HepG2 (cell line): Measurements from ENCODE around the gene VAX1. TPM values are rescaled to one million over a fixed set of nuclear protein-coding genes. Genes with fewer than 3 reads are reported as not detected.
A peak's percentile ranks its signal among the peaks of the same experiment; 100 is the strongest.

Source experiments
- HNRNPLL ChIP-seq: fragments of 200-400 bp; formaldehyde crosslinking; IDR thresholded peaks from 2 replicates; pipeline ENCODE4 v1.6.1; 2017; ENCODE audit warnings: mild to moderate bottlenecking, low read depth, low read length; ENCODE audit not compliant: poor library complexity, severe bottlenecking
- KLF13 ChIP-seq: sonication (generic); formaldehyde crosslinking; IDR thresholded peaks from 2 replicates; pipeline ENCODE4 v1.4.0; 2020; ENCODE audit warnings: mild to moderate bottlenecking, missing genetic modification reagents
- MTA1 ChIP-seq: sonication (generic); formaldehyde crosslinking; IDR thresholded peaks from 2 replicates; pipeline ENCODE4 v1.4.0; 2020; ENCODE audit warnings: missing genetic modification reagents, mild to moderate bottlenecking, borderline replicate concordance
- NFYB ChIP-seq: sonication (generic); formaldehyde crosslinking; IDR thresholded peaks from 2 replicates; pipeline ENCODE4 v1.4.0; 2020; ENCODE audit warnings: missing genetic modification reagents
- REPIN1 ChIP-seq: sonication (generic); formaldehyde crosslinking; IDR thresholded peaks from 2 replicates; pipeline ENCODE4 v1.8.0; 2022; ENCODE audit warnings: missing genetic modification reagents, low read depth, mild to moderate bottlenecking, borderline replicate concordance
- SMAD1 ChIP-seq: sonication (generic); formaldehyde crosslinking; IDR thresholded peaks from 2 replicates; pipeline ENCODE4 v1.4.0; 2020; ENCODE audit warnings: missing genetic modification reagents, low read depth, mild to moderate bottlenecking, borderline replicate concordance
- ZFP91 ChIP-seq: sonication (generic); formaldehyde crosslinking; IDR thresholded peaks from 2 replicates; pipeline ENCODE4 v1.9.0; 2022; ENCODE audit warnings: missing genetic modification reagents, mild to moderate bottlenecking, borderline replicate concordance
- ZNF232 ChIP-seq: sonication (generic); formaldehyde crosslinking; IDR thresholded peaks from 2 replicates; pipeline ENCODE4 v1.4.0; 2020; ENCODE audit warnings: missing genetic modification reagents, borderline replicate concordance
- polyA plus RNA-seq, 8 experiments: library from polyadenylated mRNA; depleted of rRNA in 3 of 8; stranded (reverse) in 7 of 8; unstranded in 1 of 8; fragments of >200 nt; fragmentation: Illumina TruSeq in 4 of 8; extraction: Trizol in 4 of 8; gene quantifications; 2 replicates each; pipeline versions ENCODE4 v1.2.1 to v1.2.3, GENCODE V29; 2011 to 2016; ENCODE audit warnings: low read depth in 4 of 8, missing spikeins in 1 of 8, mixed read lengths in 1 of 8; ENCODE audit not compliant: insufficient read depth in 1 of 8
- total RNA-seq, 5 experiments: library from RNA; depleted of rRNA; stranded (reverse); fragments of >200 nt; fragmentation: Illumina TruSeq; extraction: Trizol; gene quantifications; 2 replicates each; pipeline ENCODE4 v1.2.3, GENCODE V29; 2016; ENCODE audit warnings: low read depth in 1 of 5
- TF ChIP-seq, protein P1 (sequence below): sonication (generic); formaldehyde crosslinking; IDR thresholded peaks from 2 replicates; pipeline ENCODE4 v1.5.1; 2020; ENCODE audit warnings: mild to moderate bottlenecking, missing genetic modification reagents, moderate library complexity

Gene VAX1
- total and polyA plus RNA-seq, 2 of the 13 experiments (the other 11 are each of a cell fraction or from before 2014, with no cell fraction given), result not detected

DNA sequence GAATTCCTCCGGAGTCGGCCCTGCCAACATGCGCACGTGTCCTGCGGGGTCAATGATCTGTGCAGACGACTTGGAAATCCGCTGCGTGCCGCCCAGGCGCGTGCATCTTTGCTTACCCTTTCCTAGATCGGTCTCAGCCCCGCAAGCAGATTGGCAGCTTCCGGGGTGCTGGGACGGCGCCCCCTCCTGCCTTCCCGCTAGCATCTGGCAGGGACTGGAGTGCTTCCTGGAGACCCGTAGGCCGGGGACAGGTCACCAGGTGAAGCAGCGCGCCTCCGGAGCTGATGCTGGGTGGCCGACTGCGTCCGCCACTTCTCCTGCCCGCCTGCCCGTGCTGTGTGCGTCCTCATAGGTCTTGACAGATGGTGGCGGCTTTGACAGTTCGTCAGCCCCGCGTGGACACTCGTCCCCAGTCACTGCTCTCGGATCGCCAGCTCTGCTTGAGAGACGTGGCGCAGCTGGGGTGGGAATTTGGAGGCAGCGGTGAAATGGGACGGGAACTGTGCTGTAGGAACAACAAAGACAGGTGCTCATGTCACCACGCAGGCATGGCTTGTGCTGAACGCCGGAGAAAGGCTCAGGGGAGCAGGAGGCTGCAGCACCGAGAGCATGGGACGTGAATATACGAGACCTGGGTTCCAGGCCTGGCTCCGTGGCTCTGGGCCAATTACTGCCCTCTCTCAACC is 37.3 kb upstream of the VAX1 start (continued):
- TF ChIP-seq SMAD1 (CRISPR knock-in tag) (0 out of 2 replicates have a peak, but pooled peaks have one; percentile 33), HNRNPLL (peak; percentile 80), NFYB (CRISPR knock-in tag) (no peak), MTA1 (peak; percentile 63; the same call in 1 of the 2 replicates), REPIN1 (CRISPR knock-in tag) (0 out of 2 replicates have a peak, but pooled peaks have one; percentile 3), ZFP91 (CRISPR knock-in tag) (peak; percentile 43; the same call in 1 of the 2 replicates), ZNF232 (CRISPR knock-in tag) (0 out of 2 replicates have a peak, but pooled peaks have one; percentile 65), KLF13 (CRISPR knock-in tag) (0 out of 2 replicates have a peak, but pooled peaks have one; percentile 37)
- TF ChIP-seq, protein P1, sequence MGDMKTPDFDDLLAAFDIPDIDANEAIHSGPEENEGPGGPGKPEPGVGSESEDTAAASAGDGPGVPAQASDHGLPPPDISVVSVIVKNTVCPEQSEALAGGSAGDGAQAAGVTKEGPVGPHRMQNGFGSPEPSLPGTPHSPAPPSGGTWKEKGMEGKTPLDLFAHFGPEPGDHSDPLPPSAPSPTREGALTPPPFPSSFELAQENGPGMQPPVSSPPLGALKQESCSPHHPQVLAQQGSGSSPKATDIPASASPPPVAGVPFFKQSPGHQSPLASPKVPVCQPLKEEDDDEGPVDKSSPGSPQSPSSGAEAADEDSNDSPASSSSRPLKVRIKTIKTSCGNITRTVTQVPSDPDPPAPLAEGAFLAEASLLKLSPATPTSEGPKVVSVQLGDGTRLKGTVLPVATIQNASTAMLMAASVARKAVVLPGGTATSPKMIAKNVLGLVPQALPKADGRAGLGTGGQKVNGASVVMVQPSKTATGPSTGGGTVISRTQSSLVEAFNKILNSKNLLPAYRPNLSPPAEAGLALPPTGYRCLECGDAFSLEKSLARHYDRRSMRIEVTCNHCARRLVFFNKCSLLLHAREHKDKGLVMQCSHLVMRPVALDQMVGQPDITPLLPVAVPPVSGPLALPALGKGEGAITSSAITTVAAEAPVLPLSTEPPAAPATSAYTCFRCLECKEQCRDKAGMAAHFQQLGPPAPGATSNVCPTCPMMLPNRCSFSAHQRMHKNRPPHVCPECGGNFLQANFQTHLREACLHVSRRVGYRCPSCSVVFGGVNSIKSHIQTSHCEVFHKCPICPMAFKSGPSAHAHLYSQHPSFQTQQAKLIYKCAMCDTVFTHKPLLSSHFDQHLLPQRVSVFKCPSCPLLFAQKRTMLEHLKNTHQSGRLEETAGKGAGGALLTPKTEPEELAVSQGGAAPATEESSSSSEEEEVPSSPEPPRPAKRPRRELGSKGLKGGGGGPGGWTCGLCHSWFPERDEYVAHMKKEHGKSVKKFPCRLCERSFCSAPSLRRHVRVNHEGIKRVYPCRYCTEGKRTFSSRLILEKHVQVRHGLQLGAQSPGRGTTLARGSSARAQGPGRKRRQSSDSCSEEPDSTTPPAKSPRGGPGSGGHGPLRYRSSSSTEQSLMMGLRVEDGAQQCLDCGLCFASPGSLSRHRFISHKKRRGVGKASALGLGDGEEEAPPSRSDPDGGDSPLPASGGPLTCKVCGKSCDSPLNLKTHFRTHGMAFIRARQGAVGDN, result peak; percentile 79
- TF ChIP-seq, all 625 proteins: peak for 44
